ENCODE data around the gene GPR160.

- no peak for TF ChIP-seq ZBTB33 (IDR thresholded peaks at IDR 0.05)
- TF ChIP-seq, protein P1, sequence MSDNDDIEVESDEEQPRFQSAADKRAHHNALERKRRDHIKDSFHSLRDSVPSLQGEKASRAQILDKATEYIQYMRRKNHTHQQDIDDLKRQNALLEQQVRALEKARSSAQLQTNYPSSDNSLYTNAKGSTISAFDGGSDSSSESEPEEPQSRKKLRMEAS (IDR thresholded peaks at IDR 0.05): no peak
Observed at GRCh38 chr3:170107941-170108340, 70.1 kb downstream of the GPR160 start.

Measured in liver (tissue), 1 donor.